ENCODE data around the gene PLEKHJ1.

DNA sequence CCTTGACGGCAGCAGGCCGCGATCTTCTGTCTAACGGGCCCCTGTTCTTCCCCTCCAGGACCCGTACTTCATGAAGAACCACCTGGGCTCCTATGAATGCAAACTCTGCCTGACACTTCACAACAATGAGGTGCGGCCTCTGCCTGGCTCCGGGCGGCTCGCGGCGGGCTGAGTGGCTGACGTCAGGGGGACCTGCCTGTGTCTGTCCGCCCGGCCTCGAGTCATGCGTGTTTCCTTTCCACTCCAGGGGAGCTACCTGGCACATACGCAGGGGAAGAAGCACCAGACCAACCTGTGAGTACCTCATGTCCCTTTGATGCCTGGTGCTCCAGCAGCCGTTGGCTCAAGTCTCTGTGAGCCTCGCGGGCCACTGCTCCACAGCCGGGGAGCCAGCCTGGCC is 8.4 kb upstream of the PLEKHJ1 start:
- TF ChIP-seq EP300 (IDR thresholded peaks at IDR 0.05) (no peak), POLR2AphosphoS5 (IDR thresholded peaks at IDR 0.05) (no peak), POLR2A (IDR thresholded peaks at IDR 0.05; ENCODE audit: low read depth) (no peak)
